ENCODE results near the gene DNM3. TPM values are rescaled to one million over a fixed set of nuclear protein-coding genes. Genes with fewer than 3 reads are reported as not detected.

DNM3 gene
- total RNA-seq, 2 experiments from 2014 or later = 1.6 to 1.8 TPM

- H3K4me3 ChIP-seq (ENCODE audit: low read length) = no peak overlapping the region
- ChIA-PET POLR2A (no interaction called here), CTCF (no interaction called here)
- TF ChIP-seq CTCF (IDR thresholded peaks at IDR 0.05) = no peak
- intact Hi-C loops (cut with DNase I, micrococcal nuclease) = no loop called here
- no peaks in the 10 kb centered on the region for H3K9me3 Mint-ChIP-seq
- no peaks in the 10 kb centered on the region for H3K36me3 ChIP-seq (ENCODE audit: insufficient read depth, low read length)
- no peaks in the 10 kb centered on the region for H3K36me3 Mint-ChIP-seq (ENCODE audit: low read depth)
- H3K27me3 ChIP-seq (ENCODE audit: control insufficient read depth in 1 of 2, insufficient read depth in 2 of 2, low read length in 2 of 2) = no peaks in the 10 kb centered on the region
- no peak for DNase-seq
- no peak overlapping the region for H3K4me3 Mint-ChIP-seq
- no peak overlapping the region for H3K27ac Mint-ChIP-seq
- ATAC-seq (ENCODE audit: poor library complexity) = no peak
- no peak overlapping the region for H3K27ac ChIP-seq (ENCODE audit: low read depth in 1 of 2, low read length in 2 of 2)
- no peaks in the 10 kb centered on the region for H3K4me1 ChIP-seq (ENCODE audit: insufficient read depth, low read length)
- peaks cover 0 to 4% of the 10 kb centered on the region in 2 experiments for H3K9me3 ChIP-seq (ENCODE audit: control insufficient read depth in 1 of 2, insufficient read depth in 1 of 2, low read length in 2 of 2)
- no peaks in the 10 kb centered on the region for H3K27me3 Mint-ChIP-seq
- H3K4me1 Mint-ChIP-seq (ENCODE audit: low read depth) = no peaks in the 10 kb centered on the region
These were observed 102.8 kb downstream of the DNM3 start for GRCh38 chr1:171943973-171944561.

GRCh38 chr1:171948511-171948910, 107.2 kb downstream of the DNM3 start:
- H3K27ac ChIP-seq (ENCODE audit: low read depth in 1 of 2, low read length in 2 of 2) = no peak overlapping the region
- Mint-ChIP-seq H3K36me3 (ENCODE audit: low read depth) (no peaks in the 10 kb centered on the region), H3K27ac (no peak overlapping the region), H3K4me3 (no peak overlapping the region), H3K4me1 (ENCODE audit: low read depth) (no peaks in the 10 kb centered on the region), H3K9me3 (no peaks in the 10 kb centered on the region), H3K27me3 (no peaks in the 10 kb centered on the region)
- intact Hi-C loops (cut with DNase I, micrococcal nuclease) = no loop called here
- H3K4me3 ChIP-seq (ENCODE audit: low read length) = no peak overlapping the region
- H3K27me3 ChIP-seq (ENCODE audit: control insufficient read depth in 1 of 2, insufficient read depth in 2 of 2, low read length in 2 of 2) = no peaks in the 10 kb centered on the region
- ATAC-seq (ENCODE audit: poor library complexity) (no peak), DNase-seq (no peak)
- ChIA-PET CTCF (no interaction called here), POLR2A (no interaction called here)
- H3K36me3 ChIP-seq (ENCODE audit: insufficient read depth, low read length) = no peaks in the 10 kb centered on the region
- no peak for TF ChIP-seq CTCF (IDR thresholded peaks at IDR 0.05)
- no peaks in the 10 kb centered on the region for H3K9me3 ChIP-seq (ENCODE audit: control insufficient read depth in 1 of 2, insufficient read depth in 1 of 2, low read length in 2 of 2)
- H3K4me1 ChIP-seq (ENCODE audit: insufficient read depth, low read length) = no peaks in the 10 kb centered on the region

GRCh38 chr1:171949316-171949715, 108.0 kb downstream of the DNM3 start:
- TF ChIP-seq CTCF (IDR thresholded peaks at IDR 0.05) = no peak
- Mint-ChIP-seq H3K4me1 (ENCODE audit: low read depth) (no peaks in the 10 kb centered on the region), H3K27ac (no peak overlapping the region), H3K4me3 (no peak overlapping the region), H3K27me3 (peaks cover 6% of the 10 kb centered on the region), H3K9me3 (no peaks in the 10 kb centered on the region), H3K36me3 (ENCODE audit: low read depth) (no peaks in the 10 kb centered on the region)
- Histone ChIP-seq H3K27ac (ENCODE audit: low read depth in 1 of 2, low read length in 2 of 2) (no peak overlapping the region), H3K36me3 (ENCODE audit: insufficient read depth, low read length) (no peaks in the 10 kb centered on the region), H3K27me3 (ENCODE audit: control insufficient read depth in 1 of 2, insufficient read depth in 2 of 2, low read length in 2 of 2) (no peaks in the 10 kb centered on the region), H3K9me3 (ENCODE audit: control insufficient read depth in 1 of 2, insufficient read depth in 1 of 2, low read length in 2 of 2) (no peaks in the 10 kb centered on the region), H3K4me3 (ENCODE audit: low read length) (no peak overlapping the region), H3K4me1 (ENCODE audit: insufficient read depth, low read length) (no peaks in the 10 kb centered on the region)
- ATAC-seq (ENCODE audit: poor library complexity) (no peak), DNase-seq (no peak)
- intact Hi-C loops (cut with DNase I, micrococcal nuclease) = no loop called here
- ChIA-PET POLR2A (no interaction called here), CTCF (no interaction called here)

Data from CD4-positive, alpha-beta T cell (primary cell).